HG03135 (cell line): ENCODE data around the gene NOD1.
A peak's percentile ranks its signal among the peaks of the same experiment; 100 is the strongest.

Source experiments
- ATAC-seq: cut with Tn5 transposase; IDR thresholded peaks from one replicate; pipeline ENCODE4 v1.9.1; 2021; ENCODE audit warnings: mild to moderate bottlenecking, moderate library complexity; ENCODE audit not compliant: unreplicated experiment

The NOD1 gene

GRCh38 chr7:30451539-30452279, 26.9 kb downstream of the NOD1 start:
- ATAC-seq: no peak

DNA sequence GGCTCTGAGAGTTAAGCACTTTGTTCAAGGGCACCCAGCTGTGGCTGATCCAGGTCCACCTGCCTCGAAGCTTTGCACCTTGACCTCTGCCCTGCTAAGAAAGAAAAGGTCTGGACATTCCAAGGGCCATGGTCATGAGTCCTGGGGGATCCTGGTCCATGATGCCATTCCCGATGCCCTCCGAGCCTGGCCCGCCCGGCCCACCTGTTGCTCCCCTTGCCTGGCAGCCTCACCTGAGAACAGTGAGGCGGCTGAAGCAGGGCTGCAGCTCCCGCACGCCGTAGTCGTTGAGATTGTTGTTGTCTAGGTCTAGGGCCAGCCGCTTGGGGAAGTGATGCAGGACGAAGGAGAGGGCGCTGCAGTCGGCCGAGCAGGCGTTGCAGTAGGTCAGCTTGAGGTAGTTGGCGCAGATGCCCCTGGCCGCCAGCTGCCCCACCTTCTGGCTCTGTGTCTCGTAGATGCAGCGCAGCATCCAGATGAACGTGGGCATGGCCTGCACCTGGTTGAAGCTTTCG, 27.5 kb downstream of the NOD1 start:
- no peak for ATAC-seq

DNA sequence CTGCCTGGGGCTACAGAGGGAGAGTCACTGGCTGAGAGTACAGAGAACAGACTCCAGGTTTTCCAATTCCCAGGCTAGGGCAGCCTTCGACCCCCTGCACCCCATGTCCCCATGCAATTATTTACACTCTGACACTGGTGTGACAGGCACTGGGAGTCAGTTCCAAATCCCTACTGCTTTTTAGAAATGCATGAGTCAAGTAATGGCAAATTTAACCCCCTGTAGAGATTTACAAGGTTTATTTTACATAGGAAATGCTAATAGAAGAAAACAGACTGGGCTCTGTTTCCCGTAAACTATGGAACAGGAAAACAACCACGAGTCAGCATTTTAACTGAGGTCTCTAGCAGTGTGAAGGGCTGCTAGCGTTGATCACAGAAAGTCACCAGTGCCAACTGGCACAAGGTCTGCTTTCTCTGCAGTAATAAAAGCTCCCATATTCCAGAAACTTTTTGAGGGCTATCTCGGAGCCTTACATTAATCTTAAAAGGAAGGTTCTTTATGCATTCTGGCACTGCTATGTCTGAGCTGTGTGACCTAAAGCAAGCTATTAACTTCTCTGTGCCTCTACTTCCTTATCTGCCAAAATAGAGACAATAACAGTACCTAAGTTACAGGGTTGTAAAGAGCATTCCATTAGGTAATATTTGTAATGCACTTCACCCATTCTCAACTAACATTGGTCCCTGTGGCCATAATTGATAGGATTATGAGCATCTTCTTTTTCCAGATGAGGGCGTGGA, 28.2 kb downstream of the NOD1 start:
- ATAC-seq: no peak

GRCh38 chr7:30448461-30449189, 30.0 kb downstream of the NOD1 start:
- no peak for ATAC-seq

DNA sequence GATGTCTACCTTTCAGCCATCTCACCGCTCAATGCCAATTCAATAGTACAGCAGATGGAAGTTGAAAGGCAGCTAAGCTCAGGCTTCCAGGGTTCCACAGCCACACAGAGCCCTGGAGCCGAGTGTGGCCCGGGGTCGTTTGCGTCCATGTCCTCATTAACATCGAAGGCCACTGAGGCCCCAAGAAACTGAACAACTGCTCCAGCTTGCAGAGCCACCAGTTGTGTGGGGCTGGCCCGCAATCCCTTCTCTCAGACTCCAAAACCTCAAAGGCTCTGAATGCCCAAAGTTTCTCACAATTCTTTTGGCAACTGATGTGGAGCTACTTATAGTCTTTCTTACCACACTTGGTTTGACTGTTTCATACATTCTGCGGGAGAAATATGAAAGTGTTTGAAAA, 31.1 kb downstream of the NOD1 start:
- no peak for ATAC-seq

- peak; percentile 13 for ATAC-seq
These were observed 32.3 kb downstream of the NOD1 start for GRCh38 chr7:30446266-30446665.

- peak; percentile 98 for ATAC-seq
These were observed 32.8 kb downstream of the NOD1 start for GRCh38 chr7:30445770-30446169.

DNA sequence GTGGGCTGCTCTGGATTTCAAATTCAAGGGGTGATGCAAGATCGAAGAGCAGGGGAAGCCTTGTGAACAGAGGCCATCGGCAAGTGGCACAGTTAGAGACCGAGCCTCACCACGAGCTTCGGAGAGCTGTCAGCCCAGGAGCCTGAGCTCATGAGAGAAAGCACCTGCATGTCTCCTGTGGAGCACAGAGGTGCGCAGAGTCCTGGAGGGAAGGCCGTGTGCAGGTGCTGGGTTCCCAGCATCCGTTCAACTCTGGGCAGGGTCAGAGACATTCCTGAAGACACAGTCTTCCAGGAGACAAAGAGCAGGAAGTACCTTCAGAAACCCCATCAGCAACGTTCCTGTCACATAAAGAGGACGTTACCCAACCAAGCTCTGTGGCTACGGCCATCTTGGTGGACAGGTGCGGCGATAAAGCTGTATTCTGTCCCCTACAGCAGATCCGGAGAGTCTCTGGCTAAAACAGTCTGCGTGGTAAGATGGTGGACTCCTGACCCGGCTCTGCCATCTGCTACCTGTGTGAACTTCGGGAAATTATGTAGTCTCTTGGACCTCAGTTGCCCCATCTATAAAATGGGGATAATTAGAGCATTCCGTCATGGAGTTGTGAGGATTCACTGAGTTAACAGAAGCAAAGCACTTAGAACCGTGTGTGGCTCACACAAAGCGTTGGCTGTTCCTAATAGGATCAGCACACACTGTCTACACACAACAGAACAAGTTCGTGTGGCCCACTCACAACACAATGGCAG, 40.6 kb downstream of the NOD1 start:
- no peak for ATAC-seq

GRCh38 chr7:30436518-30436917, 42.1 kb downstream of the NOD1 start:
- ATAC-seq: no peak

DNA sequence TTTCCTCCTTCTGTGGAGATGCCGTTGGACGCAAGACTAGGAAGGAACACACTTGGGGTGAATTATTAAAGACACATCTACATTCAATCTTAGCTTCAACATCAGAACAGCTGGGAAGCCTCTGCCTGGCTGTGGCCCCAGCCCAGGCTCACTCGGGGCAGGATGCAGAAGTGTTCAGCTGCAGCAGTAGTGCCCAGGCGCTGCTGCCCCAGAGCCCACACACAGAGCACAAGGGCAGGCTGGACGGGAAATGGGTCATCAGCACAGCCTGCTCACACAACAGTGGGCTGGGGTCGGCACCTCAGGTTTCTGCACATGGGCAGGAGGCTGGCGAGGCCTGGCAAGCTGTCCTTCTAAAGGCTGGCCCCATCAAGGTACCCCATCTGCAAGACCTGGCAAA, 42.5 kb downstream of the NOD1 start:
- no peak for ATAC-seq

- no peak for ATAC-seq
These were observed 44.3 kb downstream of the NOD1 start for GRCh38 chr7:30434140-30434799.

DNA sequence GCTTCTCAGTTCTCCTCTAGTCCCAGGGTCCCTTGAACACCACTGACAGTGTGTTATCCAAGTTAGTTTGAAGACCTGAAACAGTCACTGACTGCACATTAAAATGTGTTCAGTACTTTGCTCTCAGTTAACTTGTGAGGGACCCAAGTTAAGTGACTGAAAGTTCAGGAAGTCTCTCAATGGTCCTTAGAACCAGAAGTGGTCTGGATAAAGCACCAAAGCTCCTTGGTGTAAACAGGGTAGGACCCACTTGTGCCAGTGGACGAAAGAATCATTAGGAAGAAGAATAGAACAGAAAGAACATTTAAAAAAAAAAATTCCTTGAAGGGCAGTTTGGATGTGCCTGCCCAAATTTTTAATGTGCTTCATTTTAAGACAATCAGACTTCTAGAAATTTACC, 45.1 kb downstream of the NOD1 start:
- no peak for ATAC-seq

GRCh38 chr7:30433082-30433481, 45.5 kb downstream of the NOD1 start:
- no peak for ATAC-seq

DNA sequence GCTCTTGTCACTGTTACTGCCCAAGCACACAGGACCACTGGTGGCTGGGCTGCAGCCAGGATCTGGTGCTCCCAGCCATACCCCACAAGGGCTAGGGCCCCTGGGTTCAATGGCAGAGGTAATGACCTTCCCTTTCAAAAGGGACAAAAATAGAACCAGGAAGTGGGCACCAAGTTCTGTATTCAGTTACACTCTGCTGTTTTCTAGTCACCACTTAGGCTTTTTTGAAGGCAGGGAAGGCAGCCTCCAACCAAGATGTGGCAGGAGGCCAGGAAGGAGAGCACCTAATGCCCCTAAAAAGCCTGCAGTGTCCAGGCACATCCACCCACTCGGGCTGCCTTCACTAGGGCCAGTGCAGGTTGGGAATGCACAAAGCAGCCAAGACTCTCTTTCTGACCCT, 47.8 kb downstream of the NOD1 start:
- ATAC-seq: no peak

GRCh38 chr7:30430276-30430675, 48.3 kb downstream of the NOD1 start:
- no peak for ATAC-seq

DNA sequence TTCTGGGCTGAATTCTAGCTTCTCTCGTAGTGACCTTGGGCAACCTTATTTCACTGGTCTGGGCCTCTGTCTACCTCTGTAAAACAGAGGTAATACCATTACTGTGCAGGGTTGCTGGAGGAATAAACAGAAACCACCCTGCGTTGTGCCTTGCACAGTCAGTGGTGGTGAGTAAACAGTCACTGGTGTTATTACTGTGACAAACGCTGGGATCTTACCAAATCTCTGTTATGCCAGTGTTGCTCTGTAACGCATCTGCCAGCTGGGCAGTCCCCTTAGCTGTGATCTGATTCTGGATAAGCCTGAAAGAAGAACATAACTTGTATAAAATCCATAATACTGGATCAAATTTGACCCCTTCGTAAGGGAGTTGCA, 49.4 kb downstream of the NOD1 start:
- no peak for ATAC-seq

GRCh38 chr7:30428246-30429155, 50.1 kb downstream of the NOD1 start:
- ATAC-seq: no peak

- ATAC-seq: no peak
These were observed 51.1 kb downstream of the NOD1 start for GRCh38 chr7:30427296-30428070.

DNA sequence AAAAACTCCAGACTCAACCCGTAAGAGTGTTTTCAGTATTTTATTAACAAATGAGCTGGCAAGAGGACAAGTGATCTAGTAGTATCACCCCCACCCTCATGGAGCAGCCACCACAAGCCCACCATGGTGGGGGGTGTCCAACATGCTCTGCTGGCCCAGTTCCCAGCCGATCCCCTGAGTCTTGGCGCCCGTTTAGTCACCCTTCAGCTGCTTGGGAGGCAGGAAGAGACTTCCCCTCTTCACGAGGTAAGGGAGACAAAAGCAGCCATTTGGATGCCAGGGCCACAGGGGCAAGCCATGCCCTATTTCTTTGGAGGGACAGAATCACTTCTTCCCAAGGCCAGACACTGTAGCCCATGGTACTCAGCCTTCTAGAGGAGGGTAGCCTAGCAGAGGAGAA, 54.1 kb downstream of the NOD1 start:
- ATAC-seq: no peak
